Measurements from ENCODE around the gene UTP20. TPM values are rescaled to one million over a fixed set of nuclear protein-coding genes. Genes with fewer than 3 reads are reported as not detected.

The UTP20 gene
- total and polyA plus RNA-seq, 2 of the 4 experiments (the other 2 are of a cell fraction) = 6.8 to 22.0 TPM

DNA sequence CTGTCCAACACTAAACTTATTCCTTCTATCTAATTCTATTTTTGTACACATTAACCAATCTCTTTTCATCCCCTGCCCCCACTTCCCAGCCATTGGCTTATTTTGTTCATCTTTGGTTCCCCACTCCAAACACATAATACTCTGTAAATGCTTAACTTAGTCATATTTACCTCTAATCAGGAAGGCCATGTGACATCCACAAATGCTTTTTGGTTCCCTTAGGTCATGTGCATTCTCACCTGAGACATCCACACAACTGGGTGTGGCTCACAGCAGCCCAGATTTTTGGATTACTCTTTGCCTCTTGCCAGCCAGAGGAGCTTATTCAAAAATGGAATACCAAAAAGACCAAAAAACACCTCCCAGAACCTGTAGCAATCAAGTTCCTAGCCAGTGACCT is 99.2 kb downstream of the UTP20 start:
- CTCF ChIA-PET = no interaction called here
- H4K20me1 ChIP-seq (ENCODE audit: insufficient read depth, low read length) = no peaks in the 10 kb centered on the region
- TF ChIP-seq BHLHE40 (IDR thresholded peaks at IDR 0.05; ENCODE audit: low read depth, low read length) = no peak
- no peak for TF ChIP-seq CHD1 (IDR thresholded peaks at IDR 0.05; ENCODE audit: low read depth, low read length)
- TF ChIP-seq RFX5 (IDR thresholded peaks at IDR 0.05; ENCODE audit: low read depth, low read length) = no peak
- no peak for TF ChIP-seq NFE2L2 (IDR thresholded peaks at IDR 0.05; ENCODE audit: low read depth, low read length)
- no peak for TF ChIP-seq MAZ (IDR thresholded peaks at IDR 0.05; ENCODE audit: borderline replicate concordance, low read depth, low read length)
- no peak for TF ChIP-seq USF2 (IDR thresholded peaks at IDR 0.05; ENCODE audit: low read depth, low read length)
- TF ChIP-seq, protein P1, sequence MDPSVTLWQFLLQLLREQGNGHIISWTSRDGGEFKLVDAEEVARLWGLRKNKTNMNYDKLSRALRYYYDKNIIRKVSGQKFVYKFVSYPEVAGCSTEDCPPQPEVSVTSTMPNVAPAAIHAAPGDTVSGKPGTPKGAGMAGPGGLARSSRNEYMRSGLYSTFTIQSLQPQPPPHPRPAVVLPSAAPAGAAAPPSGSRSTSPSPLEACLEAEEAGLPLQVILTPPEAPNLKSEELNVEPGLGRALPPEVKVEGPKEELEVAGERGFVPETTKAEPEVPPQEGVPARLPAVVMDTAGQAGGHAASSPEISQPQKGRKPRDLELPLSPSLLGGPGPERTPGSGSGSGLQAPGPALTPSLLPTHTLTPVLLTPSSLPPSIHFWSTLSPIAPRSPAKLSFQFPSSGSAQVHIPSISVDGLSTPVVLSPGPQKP (IDR thresholded peaks at IDR 0.05; ENCODE audit: borderline replicate concordance, low read depth, low read length) = no peak
- no peak for TF ChIP-seq CEBPB (IDR thresholded peaks at IDR 0.05; ENCODE audit: low read depth, low read length)
- no peak for TF ChIP-seq FOS (IDR thresholded peaks at IDR 0.05; ENCODE audit: low read depth, low read length)
- TF ChIP-seq, protein P2, sequence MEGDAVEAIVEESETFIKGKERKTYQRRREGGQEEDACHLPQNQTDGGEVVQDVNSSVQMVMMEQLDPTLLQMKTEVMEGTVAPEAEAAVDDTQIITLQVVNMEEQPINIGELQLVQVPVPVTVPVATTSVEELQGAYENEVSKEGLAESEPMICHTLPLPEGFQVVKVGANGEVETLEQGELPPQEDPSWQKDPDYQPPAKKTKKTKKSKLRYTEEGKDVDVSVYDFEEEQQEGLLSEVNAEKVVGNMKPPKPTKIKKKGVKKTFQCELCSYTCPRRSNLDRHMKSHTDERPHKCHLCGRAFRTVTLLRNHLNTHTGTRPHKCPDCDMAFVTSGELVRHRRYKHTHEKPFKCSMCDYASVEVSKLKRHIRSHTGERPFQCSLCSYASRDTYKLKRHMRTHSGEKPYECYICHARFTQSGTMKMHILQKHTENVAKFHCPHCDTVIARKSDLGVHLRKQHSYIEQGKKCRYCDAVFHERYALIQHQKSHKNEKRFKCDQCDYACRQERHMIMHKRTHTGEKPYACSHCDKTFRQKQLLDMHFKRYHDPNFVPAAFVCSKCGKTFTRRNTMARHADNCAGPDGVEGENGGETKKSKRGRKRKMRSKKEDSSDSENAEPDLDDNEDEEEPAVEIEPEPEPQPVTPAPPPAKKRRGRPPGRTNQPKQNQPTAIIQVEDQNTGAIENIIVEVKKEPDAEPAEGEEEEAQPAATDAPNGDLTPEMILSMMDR (conservative IDR thresholded peaks at IDR 0.05; ENCODE audit: low read depth, low read length) = no peak
- TF ChIP-seq MXI1 (IDR thresholded peaks at IDR 0.05; ENCODE audit: borderline replicate concordance, low read depth, low read length) = no peak
- no peak for TF ChIP-seq RCOR1 (IDR thresholded peaks at IDR 0.05; ENCODE audit: insufficient replicate concordance, low read length)
- in situ Hi-C loops (cut with MboI; ENCODE audit: low sequenced_read_pairs) (no loop called here), dilution Hi-C loops (cut with HindIII; ENCODE audit: low sequenced_read_pairs, unreplicated experiment) (no loop called here), intact Hi-C loops (cut with micrococcal nuclease) (no loop called here)
- no peaks in the 10 kb centered on the region for H3K4me1 ChIP-seq (ENCODE audit: control insufficient read depth, insufficient read depth, low read length)
- H4K5ac ChIP-seq (ENCODE audit: low read depth, low read length) = no peak overlapping the region
- H3K9me1 ChIP-seq (ENCODE audit: insufficient read depth, low read length) = no peaks in the 10 kb centered on the region
- H3K4me3 ChIP-seq (ENCODE audit: insufficient read depth, low read depth, low read length) = no peak overlapping the region
- H2BK5ac ChIP-seq (ENCODE audit: low read depth, low read length, poor library complexity, severe bottlenecking) = no peak overlapping the region
- ATAC-seq (ENCODE audit: low read depth) (no peak), DNase-seq (no peak)
- no peak overlapping the region for H3K18ac ChIP-seq (ENCODE audit: low read depth, low read length)
- no peaks in the 10 kb centered on the region for H3K27me3 ChIP-seq (ENCODE audit: control insufficient read depth, insufficient read depth, low read length)
- H2AK5ac ChIP-seq (ENCODE audit: low read depth, low read length) = no peak overlapping the region
- no peak overlapping the region for H2AFZ ChIP-seq (replicated peaks; ENCODE audit: low read length, poor library complexity)
- H2BK15ac ChIP-seq (ENCODE audit: low read depth, low read length) = no peak overlapping the region
- H3K4ac ChIP-seq (ENCODE audit: low read depth, low read length) = no peak overlapping the region
- H3K56ac ChIP-seq (ENCODE audit: extremely low read depth, insufficient read depth, low read length) = no peak overlapping the region
- no peak overlapping the region for H3K27ac ChIP-seq (ENCODE audit: insufficient read depth, low read length)
- H3K9me3 ChIP-seq (ENCODE audit: control insufficient read depth, insufficient read depth, low read length) = no peaks in the 10 kb centered on the region
- H3K4me2 ChIP-seq (ENCODE audit: low read depth, low read length) = no peak overlapping the region
- POLR2A ChIA-PET (ENCODE audit: unreplicated experiment) = no interaction called here
- peaks cover 0 to 4% of the 10 kb centered on the region in 2 experiments; a peak in 2 of 4 replicates for H3K79me1 ChIP-seq (ENCODE audit: low read depth in 1 of 2, low read length in 2 of 2)
- H4K8ac ChIP-seq (ENCODE audit: low read depth in 2 of 2, low read length in 2 of 2) = no peak overlapping the region
- no peak overlapping the region for H3K23ac ChIP-seq (ENCODE audit: low read depth, low read length)
- H3K9ac ChIP-seq (ENCODE audit: low read depth, low read length) = no peak overlapping the region
- H3K14ac ChIP-seq (replicated peaks; ENCODE audit: low read depth, low read length) = no peak overlapping the region
- no peak overlapping the region for H2BK20ac ChIP-seq (ENCODE audit: low read depth, low read length)
- no peak overlapping the region for H2AK9ac ChIP-seq (replicated peaks; ENCODE audit: low read depth, low read length, poor library complexity)
- H3K36me3 ChIP-seq (ENCODE audit: control insufficient read depth, insufficient read depth, low read length) = peaks cover 32% of the 10 kb centered on the region
- H2BK120ac ChIP-seq (ENCODE audit: low read depth, low read length) = no peak overlapping the region
- no peak overlapping the region for H4K91ac ChIP-seq (ENCODE audit: insufficient read depth, low read depth, low read length)
- BruUV-seq (replicated peaks) = no TSS peak

Data from IMR-90 (cell line).